NT2/D1 (cell line): ENCODE data around the gene TPGS1.
A peak's percentile ranks its signal among the peaks of the same experiment; 100 is the strongest.

Experiments
- DNase-seq: peaks from one replicate; pipeline ENCODE4 v3.0.0-alpha.2; 2011; ENCODE audit warnings: low read depth, low spot score
- H3K27me3 ChIP-seq: 2 replicates; pipeline ENCODE4 v1.6.0; 2011; ENCODE audit warnings: mild to moderate bottlenecking; ENCODE audit not compliant: insufficient read length, insufficient read depth
- H3K36me3 ChIP-seq: 2 replicates; pipeline ENCODE4 v1.6.1; 2011; ENCODE audit warnings: mild to moderate bottlenecking, low read length, mixed read lengths; ENCODE audit not compliant: insufficient read depth, insufficient read length
- H3K4me1 ChIP-seq: 2 replicates; pipeline ENCODE4 v1.5.1; 2011; ENCODE audit not compliant: insufficient read depth, insufficient read length
- H3K4me3 ChIP-seq: 2 replicates; pipeline ENCODE4 v1.5.1; 2011; ENCODE audit warnings: low read depth; ENCODE audit not compliant: insufficient read length
- H3K9ac ChIP-seq: 2 replicates; pipeline ENCODE4 v1.6.0; 2011; ENCODE audit warnings: low read depth; ENCODE audit not compliant: insufficient read length
- H3K9me3 ChIP-seq: 2 replicates; pipeline ENCODE4 v1.5.1; 2011; ENCODE audit warnings: mild to moderate bottlenecking, low read length; ENCODE audit not compliant: insufficient read depth
- SUZ12 ChIP-seq: IDR thresholded peaks from 2 replicates; pipeline ENCODE4 v1.6.1; 2011; ENCODE audit not compliant: insufficient read length, insufficient read depth; ENCODE audit errors: extremely low read depth
- YY1 ChIP-seq: IDR thresholded peaks from 2 replicates; pipeline ENCODE4 v1.6.1; 2011; ENCODE audit not compliant: insufficient read length, insufficient read depth
- ZNF274 ChIP-seq: IDR thresholded peaks from 2 replicates; pipeline ENCODE4 v1.6.1; 2011; ENCODE audit warnings: mild to moderate bottlenecking, low read depth, low read length

TPGS1 gene

GRCh38 chr19:461721-462551, 45.4 kb upstream of the TPGS1 start:
- peaks cover 9% of the 10 kb centered on the region for H3K27me3 ChIP-seq
- H3K4me1 ChIP-seq = peaks cover 9% of the 10 kb centered on the region
- peak overlapping the region; percentile 53 for H3K4me3 ChIP-seq
- peak overlapping the region; percentile 85 for H3K9ac ChIP-seq
- TF ChIP-seq YY1 (no peak), SUZ12 (no peak), ZNF274 (no peak)
- H3K9me3 ChIP-seq = no peaks in the 10 kb centered on the region
- peaks cover 4% of the 10 kb centered on the region for H3K36me3 ChIP-seq
- DNase-seq = no peak

GRCh38 chr19:463483-464207, 43.7 kb upstream of the TPGS1 start:
- no peak for DNase-seq
- Histone ChIP-seq H3K9me3 (no peaks in the 10 kb centered on the region), H3K4me1 (peaks cover 9% of the 10 kb centered on the region), H3K36me3 (no peaks in the 10 kb centered on the region), H3K4me3 (no peak overlapping the region), H3K27me3 (peaks cover 9% of the 10 kb centered on the region), H3K9ac (peak overlapping the region; percentile 26)
- TF ChIP-seq ZNF274 = no peak

- no peak overlapping the region for H3K9ac ChIP-seq
- H3K4me3 ChIP-seq = no peak overlapping the region
- peaks cover 9% of the 10 kb centered on the region for H3K27me3 ChIP-seq
- no peaks in the 10 kb centered on the region for H3K36me3 ChIP-seq
- DNase-seq = no peak
- peaks cover 9% of the 10 kb centered on the region for H3K4me1 ChIP-seq
- H3K9me3 ChIP-seq = no peaks in the 10 kb centered on the region
- TF ChIP-seq SUZ12 (no peak), YY1 (no peak), ZNF274 (no peak)
Observed at GRCh38 chr19:464208-464545, 43.1 kb upstream of the TPGS1 start.

GRCh38 chr19:465056-465816, 42.1 kb upstream of the TPGS1 start:
- H3K4me1 ChIP-seq = peaks cover 8% of the 10 kb centered on the region
- no peak for DNase-seq

GRCh38 chr19:467554-467953, 39.7 kb upstream of the TPGS1 start:
- DNase-seq = no peak
- peaks cover 4% of the 10 kb centered on the region for H3K4me1 ChIP-seq
- no peaks in the 10 kb centered on the region for H3K36me3 ChIP-seq
- TF ChIP-seq SUZ12 (no peak), ZNF274 (no peak), YY1 (no peak)
- H3K4me3 ChIP-seq = no peak overlapping the region
- no peak overlapping the region for H3K9ac ChIP-seq
- no peaks in the 10 kb centered on the region for H3K9me3 ChIP-seq
- peaks cover 2% of the 10 kb centered on the region for H3K27me3 ChIP-seq

More at GRCh38 chr19:465056-465816, 42.1 kb upstream of the TPGS1 start:
- no peak for TF ChIP-seq ZNF274
- peaks cover 9% of the 10 kb centered on the region for H3K27me3 ChIP-seq
- no peaks in the 10 kb centered on the region for H3K36me3 ChIP-seq
- no peak overlapping the region for H3K9ac ChIP-seq
- H3K9me3 ChIP-seq = no peaks in the 10 kb centered on the region
- no peak overlapping the region for H3K4me3 ChIP-seq

GRCh38 chr19:468587-469256, 38.6 kb upstream of the TPGS1 start:
- no peak for DNase-seq
- Histone ChIP-seq H3K27me3 (no peaks in the 10 kb centered on the region), H3K4me1 (no peaks in the 10 kb centered on the region), H3K36me3 (no peaks in the 10 kb centered on the region), H3K4me3 (no peak overlapping the region), H3K9me3 (no peaks in the 10 kb centered on the region), H3K9ac (no peak overlapping the region)
- TF ChIP-seq YY1 (no peak), ZNF274 (no peak), SUZ12 (no peak)

- H3K4me1 ChIP-seq = peaks cover 8% of the 10 kb centered on the region
- H3K36me3 ChIP-seq = no peaks in the 10 kb centered on the region
- no peak for TF ChIP-seq SUZ12
- no peak for TF ChIP-seq YY1
- no peak for TF ChIP-seq ZNF274
- DNase-seq = no peak
- H3K9ac ChIP-seq = no peak overlapping the region
- H3K4me3 ChIP-seq = no peak overlapping the region
- H3K27me3 ChIP-seq = no peaks in the 10 kb centered on the region
- H3K9me3 ChIP-seq = no peaks in the 10 kb centered on the region
Observed at GRCh38 chr19:469833-470232, 37.5 kb upstream of the TPGS1 start.
